KMS-11 (cell line): ENCODE measurements around the gene XYLT2.

Experiments used
- H2AFZ ChIP-seq: fragments of 200-600 bp; sonication (generic); 2 replicates; pipeline ENCODE4 v1.6.1; 2016; ENCODE audit warnings: antibody characterized with exemption, mixed run types, low read depth
- H3K27ac ChIP-seq: fragments of 200-600 bp; sonication (generic); 2 replicates; pipeline ENCODE4 v1.6.1; 2016; ENCODE audit warnings: mild to moderate bottlenecking, mixed run types
- H3K27me3 ChIP-seq: fragments of 200-600 bp; sonication (generic); 2 replicates; pipeline ENCODE4 v1.6.1; 2017; ENCODE audit warnings: mild to moderate bottlenecking, low read depth, mixed run types, moderate library complexity; ENCODE audit not compliant: insufficient read depth
- H3K36me3 ChIP-seq: fragments of 200-600 bp; sonication (generic); 2 replicates; pipeline ENCODE4 v1.6.1; 2017; ENCODE audit warnings: mild to moderate bottlenecking, mixed run types; ENCODE audit not compliant: insufficient read depth
- H3K4me1 ChIP-seq: fragments of 200-600 bp; sonication (generic); 2 replicates; pipeline ENCODE4 v1.6.1; 2016; ENCODE audit warnings: mild to moderate bottlenecking, low read depth, mixed run types; ENCODE audit not compliant: poor library complexity, severe bottlenecking
- H3K4me2 ChIP-seq: fragments of 200-600 bp; sonication (generic); 2 replicates; pipeline ENCODE4 v1.7.0; 2016; ENCODE audit warnings: mild to moderate bottlenecking, mixed run types
- H3K4me3 ChIP-seq: fragments of 200-600 bp; sonication (generic); IDR thresholded peaks from 2 replicates; pipeline ENCODE4 v1.6.1; 2017; ENCODE audit warnings: low read depth, low read length, mixed read lengths; ENCODE audit not compliant: insufficient read depth
- H3K79me2 ChIP-seq: fragments of 200-600 bp; sonication (generic); 2 replicates; pipeline ENCODE4 v1.6.1; 2016; ENCODE audit warnings: low read depth, mixed run types; ENCODE audit not compliant: insufficient read depth
- H3K9ac ChIP-seq: fragments of 200-600 bp; sonication (generic); 2 replicates; pipeline ENCODE4 v1.6.1; 2016; ENCODE audit warnings: mild to moderate bottlenecking, mixed run types
- H4K20me1 ChIP-seq: fragments of 200-600 bp; sonication (generic); 2 replicates; pipeline ENCODE4 v1.6.1; 2016; ENCODE audit warnings: mild to moderate bottlenecking, mixed run types; ENCODE audit not compliant: insufficient read depth
- CTCF ChIP-seq: fragments of 200-600 bp; sonication (generic); conservative IDR thresholded peaks from 2 replicates; pipeline ENCODE4 v1.6.1; 2017; ENCODE audit warnings: low read depth, mild to moderate bottlenecking, antibody characterized with exemption, low read length, moderate library complexity, mixed read lengths

XYLT2 gene

DNA sequence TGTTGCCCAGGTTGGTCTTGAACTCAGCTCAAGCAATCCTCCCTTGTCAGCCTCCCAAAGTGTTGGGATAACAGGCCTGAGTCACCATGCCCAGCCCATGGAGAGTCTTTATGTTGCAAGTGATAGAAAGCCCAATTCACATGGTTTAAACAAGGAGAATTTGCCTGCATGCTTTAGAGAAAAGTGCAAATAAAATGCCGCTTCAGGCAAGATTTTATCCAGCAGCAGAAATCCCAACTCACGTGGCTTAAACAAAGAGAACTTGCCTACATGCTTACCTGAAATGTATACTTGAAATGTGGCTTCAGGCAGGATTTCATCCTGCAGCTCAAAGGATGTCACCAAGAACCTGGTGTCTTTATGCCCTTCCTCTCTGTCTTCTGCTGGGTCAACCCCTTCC, 28.8 kb upstream of the XYLT2 start:
- no peak overlapping the region for H2AFZ ChIP-seq
- no peaks in the 10 kb centered on the region for H3K27me3 ChIP-seq
- H3K36me3 ChIP-seq = no peaks in the 10 kb centered on the region
- H3K27ac ChIP-seq = no peak overlapping the region
- no peak for TF ChIP-seq CTCF
- no peak overlapping the region for H3K9ac ChIP-seq
- H4K20me1 ChIP-seq = no peaks in the 10 kb centered on the region
- no peaks in the 10 kb centered on the region for H3K79me2 ChIP-seq
- H3K4me1 ChIP-seq = no peaks in the 10 kb centered on the region
- no peak overlapping the region for H3K4me3 ChIP-seq
- H3K4me2 ChIP-seq = no peak overlapping the region

DNA sequence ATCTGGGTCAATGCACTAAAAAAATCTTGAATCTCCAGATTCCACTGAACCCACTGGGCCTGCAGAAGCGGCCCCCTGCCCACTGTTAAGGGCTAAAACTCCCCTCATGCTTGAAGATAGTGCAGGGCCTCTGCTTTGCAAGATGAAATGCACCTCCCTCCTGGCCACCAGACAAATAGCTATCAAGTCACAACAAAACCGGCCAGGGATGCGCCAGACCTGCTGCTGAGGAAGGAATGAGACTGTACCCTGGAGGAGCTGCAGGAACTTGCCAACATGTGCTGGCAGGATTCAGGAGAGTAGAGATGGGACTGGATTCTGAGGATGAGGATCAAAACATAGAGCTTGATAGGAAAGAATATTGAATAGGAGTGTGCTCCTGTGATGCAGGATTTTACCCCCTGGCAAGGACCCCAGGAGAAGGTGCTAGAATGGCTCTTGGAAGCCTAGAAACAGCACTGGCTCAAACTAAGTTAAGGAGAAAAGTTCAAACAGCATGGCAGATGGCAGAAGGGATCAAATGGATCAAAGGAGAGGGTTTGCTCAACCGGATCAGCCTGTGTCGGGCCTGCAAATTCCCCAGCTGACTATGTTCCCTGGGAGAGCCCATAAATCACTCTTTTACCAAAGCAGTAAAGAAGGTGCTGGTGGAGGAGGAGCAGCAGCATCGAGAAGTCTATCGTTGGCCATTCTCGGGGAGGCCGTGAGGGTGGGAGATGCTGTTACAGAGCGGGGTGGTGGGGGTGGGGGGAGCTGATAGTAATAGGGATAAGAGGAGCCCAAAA, 27.2 kb upstream of the XYLT2 start:
- H3K79me2 ChIP-seq = no peaks in the 10 kb centered on the region
- no peak overlapping the region for H3K4me3 ChIP-seq
- H3K4me1 ChIP-seq = no peaks in the 10 kb centered on the region
- H3K36me3 ChIP-seq = no peaks in the 10 kb centered on the region
- no peak overlapping the region for H3K4me2 ChIP-seq
- no peaks in the 10 kb centered on the region for H3K27me3 ChIP-seq
- H2AFZ ChIP-seq = no peak overlapping the region
- H3K27ac ChIP-seq = no peak overlapping the region
- TF ChIP-seq CTCF = no peak
- no peaks in the 10 kb centered on the region for H4K20me1 ChIP-seq
- no peak overlapping the region for H3K9ac ChIP-seq

- Histone ChIP-seq H3K9ac (no peak overlapping the region), H3K79me2 (no peaks in the 10 kb centered on the region), H2AFZ (no peak overlapping the region), H3K27me3 (no peaks in the 10 kb centered on the region), H3K4me2 (no peak overlapping the region), H3K4me1 (no peaks in the 10 kb centered on the region), H3K36me3 (no peaks in the 10 kb centered on the region), H3K27ac (no peak overlapping the region), H4K20me1 (no peaks in the 10 kb centered on the region), H3K4me3 (no peak overlapping the region)
- TF ChIP-seq CTCF = no peak
These were observed 26.5 kb upstream of the XYLT2 start for GRCh38 chr17:50319306-50320004.

DNA sequence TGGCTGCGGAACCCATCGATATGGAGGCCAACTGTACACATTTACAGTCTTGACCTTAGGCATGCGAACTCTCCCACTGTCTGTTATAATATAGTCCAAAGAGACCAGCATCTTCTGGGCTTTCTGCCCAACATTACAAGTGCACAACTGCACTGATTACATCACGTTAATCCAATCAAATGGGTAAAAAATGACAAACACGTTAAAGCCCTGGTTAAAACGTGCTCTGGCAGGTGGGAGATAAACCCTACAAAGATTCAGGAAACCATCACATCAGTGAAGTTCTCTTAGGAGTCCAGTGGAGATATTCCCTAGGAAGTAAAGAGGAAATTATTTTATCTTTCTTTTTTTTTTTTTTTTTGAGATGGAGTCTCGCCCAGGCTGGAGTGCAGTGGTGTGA, 23.7 kb upstream of the XYLT2 start:
- no peak overlapping the region for H3K27ac ChIP-seq
- no peaks in the 10 kb centered on the region for H3K36me3 ChIP-seq
- H3K4me1 ChIP-seq = no peaks in the 10 kb centered on the region
- H3K4me3 ChIP-seq = no peak overlapping the region
- H3K9ac ChIP-seq = no peak overlapping the region
- TF ChIP-seq CTCF = no peak
- H3K27me3 ChIP-seq = no peaks in the 10 kb centered on the region
- H3K79me2 ChIP-seq = no peaks in the 10 kb centered on the region
- H4K20me1 ChIP-seq = no peaks in the 10 kb centered on the region
- no peak overlapping the region for H3K4me2 ChIP-seq
- H2AFZ ChIP-seq = no peak overlapping the region
